HG02938 (cell line): ENCODE results near the gene ATOSB.

Source experiments
- ATAC-seq: cut with Tn5 transposase; IDR thresholded peaks from one replicate; pipeline ENCODE4 v1.9.1; 2021; ENCODE audit warnings: mild to moderate bottlenecking, moderate library complexity; ENCODE audit not compliant: unreplicated experiment

ATOSB gene

GRCh38 chr9:35096035-35096849 is 19.4 kb downstream of the ATOSB start, which contains the start of gene PIGO:
PIGO (minus strand) TSS chr9:35096591; CDS start chr9:35095565, 1,026 bp downstream.
- peak; percentile 82 for ATAC-seq

GRCh38 chr9:35091536-35091935 is 24.1 kb downstream of the ATOSB start:
- no peak for ATAC-seq

DNA sequence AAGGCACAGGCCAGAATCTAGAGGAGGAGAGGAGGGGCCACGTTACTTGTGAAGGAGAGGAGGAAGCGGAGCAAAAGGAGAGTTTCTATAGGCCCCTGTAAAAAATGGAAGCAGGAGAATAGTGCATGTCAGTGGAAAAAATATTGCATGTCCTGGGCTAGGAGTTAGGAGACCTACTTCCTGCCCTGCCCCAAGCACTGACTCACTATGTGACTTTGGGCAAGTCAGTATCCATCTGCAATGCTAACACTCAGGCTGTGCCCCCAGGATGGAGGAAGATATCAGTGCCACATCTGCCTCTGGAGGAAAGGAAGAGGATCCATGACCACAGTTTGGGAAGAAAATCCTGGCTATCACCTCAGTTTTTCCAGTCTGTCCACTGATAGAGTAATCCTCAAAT is 26.2 kb downstream of the ATOSB start:
- ATAC-seq = no peak

DNA sequence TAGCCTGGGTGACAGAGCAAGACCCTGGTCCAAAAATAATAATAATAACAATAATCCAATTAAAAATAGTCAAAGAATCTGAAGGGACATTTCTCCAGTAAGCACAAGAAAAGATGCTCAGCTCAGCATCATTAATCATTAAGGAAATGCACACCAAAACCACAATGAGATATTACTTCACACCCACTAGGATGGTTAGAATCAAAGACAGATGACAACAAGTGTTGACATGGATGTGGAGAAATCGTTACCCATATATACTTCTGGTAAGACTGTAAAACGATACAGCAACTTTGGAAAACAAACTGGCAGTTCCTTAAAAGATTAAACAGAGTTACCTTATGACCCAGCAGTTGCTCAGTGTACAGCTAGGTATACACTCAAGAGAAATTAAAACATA is 30.6 kb downstream of the ATOSB start:
- no peak for ATAC-seq

DNA sequence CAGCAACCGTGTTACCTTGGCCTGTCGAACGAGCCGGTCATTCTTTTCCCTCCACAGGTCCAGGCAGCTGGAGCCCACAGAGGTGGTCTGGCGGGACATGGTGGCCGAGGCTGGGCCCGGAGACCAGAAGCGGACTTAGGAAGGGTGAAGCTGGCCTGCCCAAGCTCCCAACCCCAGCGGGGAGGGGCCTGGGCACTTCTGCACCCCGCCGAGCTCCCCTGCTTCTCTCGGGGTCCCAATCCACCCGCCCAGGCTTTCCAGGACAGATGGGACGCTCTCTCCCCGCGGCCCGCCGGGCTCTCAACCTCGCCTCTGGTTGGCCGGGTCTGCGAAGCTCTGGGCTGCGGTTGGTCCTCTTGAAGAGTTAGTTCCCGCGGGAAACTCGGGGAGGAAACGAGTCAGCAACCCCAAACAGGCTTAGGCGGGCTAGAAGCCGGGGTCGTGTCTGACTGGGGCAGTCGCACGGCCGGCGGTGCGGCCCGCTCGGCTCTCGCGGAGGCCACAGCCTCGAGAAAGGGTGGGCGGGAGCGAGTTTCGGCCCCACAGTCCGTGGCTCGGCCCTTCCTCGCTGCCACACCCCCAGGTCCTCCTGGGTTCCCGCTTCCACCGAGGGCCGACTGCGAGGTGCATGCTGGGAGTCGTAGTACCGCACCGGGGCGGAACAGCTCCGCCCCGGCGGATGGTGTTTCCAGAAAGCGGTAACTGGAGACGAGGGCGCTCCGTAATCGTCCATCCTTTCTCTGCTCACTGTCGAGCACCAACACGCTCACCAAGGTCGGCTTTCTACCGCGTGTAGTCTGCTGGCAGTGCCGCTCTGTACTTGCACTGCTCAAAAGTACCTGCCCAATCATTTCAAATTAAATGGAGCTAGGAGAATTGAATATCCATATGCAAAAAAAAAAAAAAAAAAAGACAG is 36.0 kb downstream of the ATOSB start, which contains the start of gene FANCG:
FANCG (minus strand) TSS at position 517 of the 916 bp plus-strand sequence; CDS start at position 99, 418 bp downstream.
- ATAC-seq = peak; percentile 78

DNA sequence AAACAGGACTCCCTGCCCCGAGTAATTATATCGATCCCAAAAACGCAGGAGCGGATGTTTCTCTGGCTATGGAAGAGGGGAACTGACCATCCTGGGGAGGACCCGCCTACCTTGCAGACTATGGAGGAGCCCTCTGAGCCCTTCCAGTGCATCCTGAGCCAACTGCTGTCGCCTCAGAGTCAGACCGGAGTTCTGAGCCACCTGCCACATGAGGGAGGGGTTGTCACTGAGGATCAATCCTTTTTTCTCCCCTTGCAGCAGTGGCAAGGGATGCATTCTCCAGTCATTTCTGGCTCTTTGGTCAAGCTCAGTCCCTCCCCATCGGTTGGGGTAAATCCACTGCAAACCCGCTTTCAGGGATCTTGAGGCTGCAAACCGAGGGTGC is 36.6 kb downstream of the ATOSB start:
- ATAC-seq = no peak

DNA sequence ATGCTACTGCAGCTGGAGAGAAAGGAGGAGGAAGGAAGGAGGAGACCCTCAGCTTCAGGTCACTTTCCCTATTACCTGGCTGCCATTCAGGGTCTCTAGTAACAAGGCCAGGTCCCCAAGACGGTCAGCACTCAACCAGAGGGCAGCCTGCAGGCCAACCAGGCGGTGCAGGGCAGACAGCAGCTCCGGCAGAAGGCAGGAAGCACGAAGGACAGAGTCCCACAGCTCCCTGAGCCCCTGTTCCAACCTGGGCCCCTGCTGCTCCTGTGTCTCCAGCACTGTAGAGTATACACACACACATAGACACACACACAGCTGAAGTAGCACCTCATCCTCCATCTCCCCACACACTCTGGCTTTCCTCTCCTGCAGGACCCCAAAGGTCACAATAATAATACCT is 37.6 kb downstream of the ATOSB start:
- no peak for ATAC-seq

GRCh38 chr9:35076848-35077247 is 38.8 kb downstream of the ATOSB start:
- no peak for ATAC-seq

- ATAC-seq = no peak
Measured at GRCh38 chr9:35075358-35075757, 40.3 kb downstream of the ATOSB start.

DNA sequence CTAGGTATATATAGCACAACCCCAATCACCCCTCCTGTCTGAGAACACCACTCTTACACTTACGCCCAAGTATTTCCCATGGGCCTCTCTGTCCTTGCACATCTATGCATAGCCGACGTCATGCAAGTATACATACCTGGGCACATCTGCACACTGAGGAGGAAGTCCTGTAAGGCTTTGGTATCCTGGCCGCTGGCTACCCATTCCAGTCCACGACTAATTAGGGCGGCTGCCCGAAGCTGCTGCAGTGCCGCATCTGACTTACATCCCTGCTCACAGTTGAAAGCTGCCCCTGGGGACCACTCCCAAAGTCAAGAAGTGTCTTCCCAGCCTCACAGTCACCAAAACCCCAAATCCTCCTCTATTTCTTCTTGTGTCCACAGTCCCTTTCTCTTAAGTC is 40.9 kb downstream of the ATOSB start:
- no peak for ATAC-seq

GRCh38 chr9:35074141-35074540 is 41.5 kb downstream of the ATOSB start:
- no peak for ATAC-seq

DNA sequence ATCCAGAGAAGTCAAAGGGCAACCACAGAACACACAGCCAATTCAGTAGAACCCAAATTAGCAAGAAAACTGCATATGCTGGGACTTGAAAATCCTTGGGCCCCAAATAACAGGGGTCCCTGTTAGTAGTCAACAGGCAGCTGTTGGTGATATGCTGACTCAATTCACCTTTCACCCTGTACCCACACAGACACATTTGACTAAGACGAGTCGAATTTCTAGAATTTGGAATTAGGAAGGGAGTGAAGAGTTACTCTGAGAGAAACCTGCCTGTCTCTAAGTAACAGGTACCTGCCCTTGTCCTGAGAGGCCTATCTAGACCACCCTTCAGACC is 42.4 kb downstream of the ATOSB start:
- no peak for ATAC-seq

- ATAC-seq = peak; percentile 83
Measured at GRCh38 chr9:35072461-35073278, 43.0 kb downstream of the ATOSB start, which contains the start of gene VCP. VCP (minus strand) TSS chr9:35072625; CDS start chr9:35072353, 272 bp downstream.

GRCh38 chr9:35071814-35072460 is 43.7 kb downstream of the ATOSB start:
- ATAC-seq = peak; percentile 49

GRCh38 chr9:35070823-35071813 is 44.5 kb downstream of the ATOSB start:
- no peak for ATAC-seq

DNA sequence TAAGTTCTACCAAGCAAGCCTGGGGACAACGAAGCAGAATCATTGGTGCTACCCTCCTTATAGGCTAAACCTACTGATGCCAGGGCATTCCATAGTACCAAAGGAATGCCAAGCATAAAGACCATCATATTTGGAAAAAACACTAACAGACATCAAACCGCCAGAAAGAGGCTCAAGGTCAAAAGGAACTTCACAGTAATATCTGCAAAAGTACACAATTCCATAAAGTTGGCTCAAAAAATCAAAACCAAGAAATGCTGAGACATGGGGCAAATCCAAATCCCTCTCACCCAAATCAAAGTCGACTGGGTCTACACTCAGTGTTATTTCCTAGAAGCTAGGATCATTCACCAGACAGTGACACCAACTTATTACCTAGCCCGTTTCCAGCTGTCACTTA is 46.6 kb downstream of the ATOSB start:
- ATAC-seq = no peak

GRCh38 chr9:35067056-35067455 is 48.6 kb downstream of the ATOSB start:
- ATAC-seq = no peak

GRCh38 chr9:35060548-35061207 is 55.0 kb downstream of the ATOSB start:
- no peak for ATAC-seq

GRCh38 chr9:35059438-35059837 is 56.2 kb downstream of the ATOSB start:
- ATAC-seq = no peak
